Stimulated activated CD8-positive, alpha-beta memory T cell treated with anti-CD3 and anti-CD28 coated beads, Interleukin-12 subunit alpha, Interleukin-12 subunit beta, amount 100 ng/mL, for 1 hour (primary cell): ENCODE measurements around the gene SPPL3.
"Not testable (repeated sequence)": the region's sequence is repeated elsewhere in the genome, so short reads cannot be mapped to it uniquely, and the experiment has no call there.

Source experiments
- DNase-seq: peaks from one replicate; pipeline ENCODE4 v3.0.0-alpha.2; 2020; ENCODE audit warnings: low read depth

SPPL3 gene

GRCh38 chr12:120741476-120742421, 162.4 kb downstream of the SPPL3 start:
- DNase-seq = no peak

GRCh38 chr12:120740871-120741270, 163.3 kb downstream of the SPPL3 start:
- DNase-seq = no peak

GRCh38 chr12:120739821-120740613, 164.1 kb downstream of the SPPL3 start:
- DNase-seq = no peak

GRCh38 chr12:120739031-120739762, 165.0 kb downstream of the SPPL3 start:
- no peak for DNase-seq

- DNase-seq = no peak
Measured at GRCh38 chr12:120738252-120739030, 165.7 kb downstream of the SPPL3 start.

- no peak for DNase-seq
Measured at GRCh38 chr12:120737557-120738251, 166.5 kb downstream of the SPPL3 start.

GRCh38 chr12:120736404-120737331, 167.5 kb downstream of the SPPL3 start:
- DNase-seq = no peak

- no peak for DNase-seq
Measured at GRCh38 chr12:120735181-120735580, 169.0 kb downstream of the SPPL3 start.

- no peak for DNase-seq
Measured at GRCh38 chr12:120734210-120734609, 169.9 kb downstream of the SPPL3 start.

- no peak for DNase-seq
Measured at GRCh38 chr12:120733574-120733973, 170.6 kb downstream of the SPPL3 start.

- DNase-seq = not testable (repeated sequence)
Measured at GRCh38 chr12:120732198-120732597, 172.0 kb downstream of the SPPL3 start.

- DNase-seq = no peak
Measured at GRCh38 chr12:120726961-120727360, 177.2 kb downstream of the SPPL3 start.

GRCh38 chr12:120726510-120726793, 177.7 kb downstream of the SPPL3 start:
- DNase-seq = no peak

- DNase-seq = peak; percentile 78
Measured at GRCh38 chr12:120725659-120726509, 178.3 kb downstream of the SPPL3 start, which contains the start of gene ACADS. Gene ACADS (plus strand): TSS chr12:120725826. CDS start chr12:120725886, 60 bp downstream.

- DNase-seq = no peak
Measured at GRCh38 chr12:120725151-120725658, 179.0 kb downstream of the SPPL3 start.

- DNase-seq = no peak
Measured at GRCh38 chr12:120724720-120725119, 179.4 kb downstream of the SPPL3 start.

GRCh38 chr12:120722784-120723183, 181.4 kb downstream of the SPPL3 start:
- no peak for DNase-seq

- no peak for DNase-seq
Measured at GRCh38 chr12:120721866-120722265, 182.3 kb downstream of the SPPL3 start.
